IPS DF 6.9 (cell line): ENCODE measurements around the gene CARS1.

ENCODE experiments used
- DNase-seq: peaks from one replicate; pipeline ENCODE4 v3.0.0-alpha.2; 2013; ENCODE audit warnings: low read depth, low spot score
- H3K27ac ChIP-seq: one replicate; pipeline ENCODE4 v1.5.1; 2013; ENCODE audit warnings: low read length, control low read depth
- H3K27me3 ChIP-seq: 2 replicates; pipeline ENCODE4 v1.6.1; 2013; ENCODE audit warnings: mild to moderate bottlenecking, low read length; ENCODE audit not compliant: control insufficient read depth, insufficient read depth
- H3K36me3 ChIP-seq: 2 replicates; pipeline ENCODE4 v1.6.1; 2013; ENCODE audit warnings: low read length; ENCODE audit not compliant: control insufficient read depth, insufficient read depth
- H3K4me1 ChIP-seq: 2 replicates; pipeline ENCODE4 v1.6.1; 2013; ENCODE audit warnings: low read length; ENCODE audit not compliant: control insufficient read depth, insufficient read depth
- H3K4me3 ChIP-seq: 2 replicates; pipeline ENCODE4 v1.5.1; 2013; ENCODE audit warnings: mild to moderate bottlenecking, low read length
- H3K9me3 ChIP-seq: 2 replicates; pipeline ENCODE4 v1.6.1; 2013; ENCODE audit warnings: low read length, inconsistent platforms; ENCODE audit not compliant: control insufficient read depth, insufficient read depth
- whole genome bisulfite sequencing: extraction: QIAGEN DNeasy Blood & Tissue Kit; methylation state at CpG from one replicate; pipeline ENCODE4 v1.1.7; 2013; ENCODE audit warnings: mixed read lengths, missing lambda C conversion rate; ENCODE audit not compliant: insufficient read length, insufficient coverage; 5-methylcytosine and 5-hydroxymethylcytosine counted together

Gene CARS1

DNA sequence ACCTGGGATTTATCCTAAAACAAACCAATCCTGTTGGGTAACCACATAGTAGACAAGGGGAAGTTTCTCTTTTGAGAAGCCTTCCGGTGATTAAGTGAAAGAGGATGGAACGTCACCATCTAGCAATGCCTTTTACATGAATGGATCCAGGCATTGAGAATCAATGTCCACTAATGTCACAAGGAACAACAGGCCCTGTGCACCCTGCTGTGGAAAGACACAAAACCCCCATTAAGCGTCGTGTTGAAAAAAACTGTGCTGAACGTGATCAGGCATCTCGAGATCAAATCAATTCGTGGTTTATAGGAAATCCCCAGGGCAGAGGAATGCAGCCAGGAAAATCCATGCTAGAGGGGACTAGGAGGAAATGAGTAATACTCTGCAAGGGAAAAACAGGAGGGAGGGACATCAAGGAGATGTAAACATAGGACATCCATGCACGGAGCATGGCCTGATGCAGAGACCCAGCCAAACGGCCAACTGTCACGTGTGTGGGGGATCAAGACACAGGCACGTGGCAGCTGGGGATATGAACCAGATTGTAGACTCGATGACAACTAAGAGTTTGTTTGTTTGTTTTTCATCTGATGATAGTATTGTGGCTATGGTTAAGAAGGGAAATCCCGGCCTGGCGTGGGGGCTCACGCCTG lies 38.6 kb upstream of the CARS1 start:
- no peak for DNase-seq
- H3K4me3 ChIP-seq: no peak overlapping the region
- H3K9me3 ChIP-seq: no peaks in the 10 kb centered on the region
- peaks cover 10% of the 10 kb centered on the region for H3K4me1 ChIP-seq
- no peaks in the 10 kb centered on the region for H3K36me3 ChIP-seq
- H3K27ac ChIP-seq: no peak overlapping the region
- no peaks in the 10 kb centered on the region for H3K27me3 ChIP-seq
- no CpG with 5 or more reads among the region's 15 CpGs for WGBS

DNA sequence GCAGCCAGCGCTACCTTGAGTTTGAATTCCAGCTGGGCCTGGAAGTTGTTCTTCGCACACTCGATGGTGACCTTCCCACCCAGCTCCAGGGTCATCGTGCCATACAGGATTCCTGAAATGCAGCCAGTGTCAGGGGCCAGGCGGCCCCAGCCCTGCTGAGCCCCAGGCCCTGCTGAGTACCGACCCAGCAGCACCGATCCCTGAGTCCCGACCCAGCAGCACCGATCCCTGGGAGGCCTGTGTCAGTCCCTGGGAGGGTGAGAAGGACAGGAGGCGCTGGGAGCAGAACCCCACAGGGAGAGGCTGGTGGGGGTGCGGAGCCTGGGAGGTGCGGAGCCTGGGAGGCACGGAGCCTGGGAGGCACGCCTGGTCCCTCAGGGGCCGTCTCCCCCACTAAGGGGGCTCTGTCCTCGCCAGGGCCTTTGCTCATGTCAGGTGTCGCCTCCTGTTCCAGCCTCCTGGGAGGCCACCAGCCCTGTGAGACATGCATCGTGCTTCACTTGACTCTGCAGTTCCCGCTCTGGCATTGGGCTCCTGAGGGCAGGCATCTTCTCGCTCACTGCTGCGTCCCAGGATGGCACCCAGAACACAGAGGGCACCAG lies 37.1 kb upstream of the CARS1 start:
- WGBS: no CpG with 5 or more reads among the region's 21 CpGs
- no peaks in the 10 kb centered on the region for H3K36me3 ChIP-seq
- H3K4me3 ChIP-seq: no peak overlapping the region
- DNase-seq: no peak
- no peaks in the 10 kb centered on the region for H3K9me3 ChIP-seq
- no peaks in the 10 kb centered on the region for H3K27me3 ChIP-seq
- H3K4me1 ChIP-seq: peaks cover 10% of the 10 kb centered on the region
- no peak overlapping the region for H3K27ac ChIP-seq

DNA sequence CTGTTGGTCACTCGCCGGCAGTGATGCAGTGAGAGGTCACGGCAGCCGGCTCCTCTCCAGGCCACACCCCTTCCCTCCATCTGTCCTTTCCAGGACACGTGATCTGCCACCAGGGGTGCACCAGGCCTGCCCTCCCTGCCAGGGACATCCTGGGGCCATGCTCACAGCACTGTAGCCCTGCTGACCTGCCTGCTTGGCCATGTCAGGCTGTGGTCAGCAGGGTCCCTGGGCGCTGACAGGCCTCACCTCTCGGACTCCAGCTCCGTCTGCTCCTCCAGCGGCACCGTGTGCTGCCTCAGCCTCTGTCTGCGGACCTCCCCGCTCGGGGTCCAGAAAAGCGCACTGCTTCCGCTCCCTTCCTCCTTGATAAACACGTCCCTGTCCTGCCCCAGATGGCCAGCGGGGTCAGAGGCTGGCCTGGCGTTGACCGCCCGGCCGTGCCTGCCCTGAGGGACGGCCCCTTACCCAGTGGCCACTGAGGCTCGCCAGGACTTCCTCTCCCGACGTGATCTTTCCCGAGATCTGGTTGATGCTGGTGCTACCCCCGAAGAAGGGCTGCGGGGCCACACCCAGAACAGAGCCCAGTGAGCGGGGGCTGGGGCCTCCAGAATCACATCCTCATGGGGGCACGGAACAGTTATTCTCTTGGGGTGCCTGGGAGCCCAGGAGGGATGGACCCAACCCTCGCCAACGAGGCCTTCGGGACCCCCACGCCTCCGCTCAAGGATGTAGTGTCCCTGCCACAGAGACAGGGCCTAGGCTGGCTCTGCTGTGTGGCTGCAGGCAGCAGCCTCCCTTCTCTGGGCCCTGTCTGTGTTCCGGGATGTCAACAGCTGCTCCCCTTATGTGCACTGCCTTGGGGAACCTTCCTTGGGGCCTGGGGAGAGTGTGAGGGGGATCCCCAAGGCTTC lies 36.3 kb upstream of the CARS1 start:
- H3K9me3 ChIP-seq: no peaks in the 10 kb centered on the region
- H3K36me3 ChIP-seq: no peaks in the 10 kb centered on the region
- no peak overlapping the region for H3K4me3 ChIP-seq
- DNase-seq: no peak
- H3K27ac ChIP-seq: no peak overlapping the region
- WGBS: no CpG with 5 or more reads among the region's 36 CpGs
- H3K4me1 ChIP-seq: peaks cover 10% of the 10 kb centered on the region
- H3K27me3 ChIP-seq: no peaks in the 10 kb centered on the region

DNA sequence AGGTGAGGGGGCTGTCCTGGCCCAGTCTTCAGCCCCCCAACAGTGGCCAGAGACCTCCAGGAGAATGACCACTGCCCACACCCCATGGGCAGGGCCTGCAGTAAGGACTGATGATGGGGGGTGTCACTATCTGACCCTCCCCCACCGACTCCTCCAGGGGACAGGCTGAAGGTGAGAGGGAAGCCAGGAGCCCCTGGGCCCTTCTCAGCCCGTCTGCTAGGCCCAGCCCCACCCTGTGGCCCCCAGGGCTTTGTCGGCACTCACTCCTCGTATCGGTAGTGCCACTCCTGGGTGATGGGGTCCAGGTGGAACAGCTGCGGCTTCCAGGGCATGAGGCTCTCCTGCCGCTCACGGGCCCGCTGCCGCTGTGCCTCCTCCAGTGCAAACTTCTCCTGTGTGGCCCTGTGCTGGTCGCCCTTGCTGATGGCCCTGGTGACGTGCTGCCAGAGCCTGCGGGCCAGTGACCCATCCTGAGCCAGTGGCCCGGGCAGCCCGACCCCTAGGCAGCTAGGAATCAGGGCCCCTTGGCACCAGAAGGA lies 35.4 kb upstream of the CARS1 start:
- no peak for DNase-seq
- WGBS: no CpG with 5 or more reads among the region's 15 CpGs

DNA sequence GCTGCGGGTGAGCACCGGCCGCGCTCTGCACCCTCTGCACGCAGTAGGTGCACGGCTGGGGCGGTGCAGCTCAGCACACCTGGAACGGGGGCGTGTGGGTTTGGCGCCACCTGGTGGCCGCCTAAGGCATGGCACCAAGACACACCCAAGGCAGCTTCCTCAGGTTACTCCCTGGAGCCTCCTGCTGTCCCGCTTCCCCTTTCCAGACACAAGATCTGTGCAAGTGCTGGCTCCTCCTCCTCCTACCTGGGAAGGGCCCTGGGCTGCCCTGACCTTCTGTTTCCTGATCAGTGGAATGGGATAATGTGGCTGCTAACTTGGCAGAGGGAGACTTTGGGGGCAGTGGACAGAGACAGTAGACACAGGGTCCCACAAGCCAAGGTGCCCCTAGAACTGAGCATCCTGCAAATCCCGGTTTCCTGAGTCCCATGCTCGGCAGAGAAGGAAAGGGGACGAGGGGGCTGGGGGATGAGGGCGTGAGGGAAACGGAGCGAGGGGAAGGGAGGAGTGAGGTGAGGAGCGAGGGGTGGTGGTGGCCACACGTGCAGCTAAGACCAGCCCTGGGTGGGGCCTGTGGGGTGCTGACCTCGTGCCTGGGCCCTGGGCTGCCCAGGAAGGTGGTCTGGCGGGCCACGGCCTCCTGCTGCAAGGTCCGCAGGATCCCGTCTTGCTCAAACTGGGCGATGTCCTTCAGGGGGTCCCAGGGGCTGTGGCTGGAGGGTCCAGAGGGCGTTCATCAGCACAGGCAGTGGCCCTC lies 34.8 kb upstream of the CARS1 start:
- Histone ChIP-seq H3K27me3 (no peaks in the 10 kb centered on the region), H3K9me3 (no peaks in the 10 kb centered on the region), H3K4me3 (no peak overlapping the region), H3K4me1 (peaks cover 10% of the 10 kb centered on the region), H3K36me3 (no peaks in the 10 kb centered on the region), H3K27ac (no peak overlapping the region)
- DNase-seq: peak; percentile 85
- WGBS: 100% methylated on average over 3 of the region's 27 CpGs

More for the DNA sequence above, 35.4 kb upstream of the CARS1 start:
- H3K27ac ChIP-seq: no peak overlapping the region
- no peak overlapping the region for H3K4me3 ChIP-seq
- H3K27me3 ChIP-seq: no peaks in the 10 kb centered on the region
- peaks cover 10% of the 10 kb centered on the region for H3K4me1 ChIP-seq
- H3K9me3 ChIP-seq: no peaks in the 10 kb centered on the region
- H3K36me3 ChIP-seq: no peaks in the 10 kb centered on the region

DNA sequence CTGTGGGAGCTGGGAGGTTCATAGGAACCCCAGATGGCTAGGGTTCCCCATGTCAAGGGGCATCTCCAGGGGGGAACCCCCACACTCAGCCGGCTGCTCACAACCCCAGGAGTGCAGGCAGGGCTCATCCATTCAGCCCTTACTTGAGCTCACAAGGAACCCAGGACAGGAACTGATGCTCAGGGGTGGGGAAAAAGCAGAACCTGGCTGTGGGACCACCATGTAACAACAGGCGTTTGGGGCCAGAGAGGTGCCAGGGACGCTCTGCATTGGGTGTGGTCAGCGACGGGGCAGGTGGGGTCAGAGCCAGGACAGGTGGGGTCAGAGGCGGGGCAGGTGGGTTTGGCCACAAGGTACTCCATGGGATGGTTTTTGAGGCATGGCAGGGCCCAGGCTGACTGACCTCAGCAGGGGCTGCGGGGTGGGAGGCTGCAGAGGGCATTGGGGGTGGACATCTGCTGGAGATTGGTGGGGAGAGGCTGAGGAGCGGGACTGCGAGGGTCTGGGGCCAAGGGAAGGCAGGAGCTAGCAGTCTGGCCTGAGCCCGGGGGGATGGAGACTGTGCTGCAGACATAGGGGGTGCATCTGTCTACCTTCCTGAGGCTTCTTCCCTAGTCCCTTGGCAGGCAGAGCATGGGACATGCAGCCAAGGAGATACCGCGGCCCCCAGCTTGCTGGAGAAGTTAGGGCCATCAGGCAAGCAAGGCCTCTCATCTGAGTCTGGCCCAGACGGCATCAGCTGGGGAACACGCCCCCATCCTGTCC lies 34.0 kb upstream of the CARS1 start:
- no peaks in the 10 kb centered on the region for H3K9me3 ChIP-seq
- no peak overlapping the region for H3K4me3 ChIP-seq
- no peaks in the 10 kb centered on the region for H3K36me3 ChIP-seq
- H3K4me1 ChIP-seq: peaks cover 10% of the 10 kb centered on the region
- no peaks in the 10 kb centered on the region for H3K27me3 ChIP-seq
- no CpG with 5 or more reads among the region's 14 CpGs for WGBS
- no peak for DNase-seq
- H3K27ac ChIP-seq: no peak overlapping the region

DNA sequence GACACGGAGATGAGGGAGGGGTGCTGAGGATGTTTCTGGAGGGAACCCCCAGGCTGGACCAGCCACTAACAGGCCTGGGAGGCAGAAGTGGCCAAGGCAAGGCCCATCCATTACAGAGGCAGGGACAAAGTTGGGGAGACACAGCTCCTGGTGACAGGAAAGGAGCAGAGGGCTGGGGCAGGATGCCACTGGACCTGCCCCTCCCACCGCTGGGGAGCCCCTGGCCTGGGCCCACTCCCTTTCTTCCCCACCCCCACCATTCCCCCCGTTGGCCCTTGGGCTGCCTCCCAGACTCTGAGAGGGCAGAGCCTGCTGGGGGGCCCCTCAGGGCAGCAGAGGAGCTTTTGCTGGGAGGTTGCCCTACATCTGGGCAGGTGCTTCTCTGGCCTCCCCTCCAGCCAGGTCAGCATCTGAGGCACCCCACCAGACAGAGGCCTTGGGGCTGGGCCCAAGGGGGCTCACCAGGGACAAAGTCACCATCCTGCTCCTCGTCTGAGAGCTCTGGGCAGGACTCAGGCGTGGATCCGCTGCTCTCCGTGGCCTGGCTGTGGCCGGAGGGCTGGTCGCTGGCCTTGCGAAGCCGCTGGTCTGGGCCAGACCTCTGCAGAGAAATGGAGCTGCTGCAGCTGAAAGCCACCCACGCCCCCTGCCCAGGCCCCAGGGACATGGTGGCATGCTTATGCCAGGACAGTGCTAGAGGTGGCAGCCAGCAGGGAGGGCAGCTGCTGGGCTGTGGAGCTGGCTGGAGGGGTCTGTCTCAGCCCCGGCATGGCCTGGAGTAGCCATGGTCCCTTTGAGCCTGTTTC lies 33.1 kb upstream of the CARS1 start:
- Histone ChIP-seq H3K4me1 (peaks cover 10% of the 10 kb centered on the region), H3K27me3 (no peaks in the 10 kb centered on the region), H3K36me3 (no peaks in the 10 kb centered on the region), H3K4me3 (no peak overlapping the region), H3K9me3 (no peaks in the 10 kb centered on the region), H3K27ac (no peak overlapping the region)
- no CpG with 5 or more reads among the region's 13 CpGs for WGBS
- DNase-seq: no peak

DNA sequence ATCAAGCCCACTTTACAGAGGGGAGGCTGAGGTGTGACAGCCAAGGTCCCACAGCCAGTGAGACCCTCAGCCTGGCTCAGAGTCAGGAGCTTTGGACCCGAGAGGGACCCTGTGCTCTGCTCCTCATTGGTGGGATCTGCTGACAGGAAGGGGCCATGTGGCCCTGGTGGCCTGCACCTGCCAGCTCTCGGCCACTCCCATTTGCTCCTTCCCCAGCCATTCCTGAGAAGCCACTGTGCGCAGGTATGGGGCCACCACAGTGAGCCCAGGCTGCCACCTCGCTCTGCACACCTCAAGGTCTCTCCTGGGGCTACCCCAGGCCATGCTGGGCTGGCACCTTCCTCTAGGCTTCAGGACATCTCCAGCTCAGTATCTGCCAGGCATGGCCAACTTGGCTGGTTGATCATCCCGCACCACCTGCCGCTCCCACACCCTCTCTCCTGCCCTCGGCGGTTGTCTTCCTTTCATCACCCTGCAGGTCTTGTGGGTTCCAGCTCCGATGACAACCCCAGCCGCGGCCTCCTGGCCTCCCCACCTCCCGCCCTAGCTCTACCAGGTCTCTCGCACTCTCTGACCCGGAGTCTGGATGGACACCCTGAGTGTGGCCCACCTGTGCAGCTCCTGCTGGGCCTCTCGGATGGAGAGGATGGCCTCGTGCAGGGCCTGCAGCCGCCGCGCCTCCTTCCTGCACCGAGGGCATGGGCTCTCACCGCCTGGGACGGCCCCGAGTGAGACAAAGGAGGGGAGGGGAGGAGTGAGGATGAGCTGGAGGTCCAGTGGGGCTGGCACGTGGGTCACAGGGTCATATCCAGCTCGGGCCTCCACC lies 32.2 kb upstream of the CARS1 start:
- H3K27me3 ChIP-seq: no peaks in the 10 kb centered on the region
- WGBS: no CpG with 5 or more reads among the region's 25 CpGs
- H3K27ac ChIP-seq: no peak overlapping the region
- DNase-seq: no peak
- H3K9me3 ChIP-seq: no peaks in the 10 kb centered on the region
- H3K36me3 ChIP-seq: no peaks in the 10 kb centered on the region
- H3K4me3 ChIP-seq: no peak overlapping the region
- H3K4me1 ChIP-seq: peaks cover 10% of the 10 kb centered on the region
